GM18526 (cell line): ENCODE data around the gene ATP7A.

Experiments
- POLR2A ChIP-seq: IDR thresholded peaks from 3 replicates; pipeline ENCODE4 v1.6.1; 2011; ENCODE audit not compliant: insufficient read length; ENCODE audit errors: extremely low read depth

Gene ATP7A

DNA sequence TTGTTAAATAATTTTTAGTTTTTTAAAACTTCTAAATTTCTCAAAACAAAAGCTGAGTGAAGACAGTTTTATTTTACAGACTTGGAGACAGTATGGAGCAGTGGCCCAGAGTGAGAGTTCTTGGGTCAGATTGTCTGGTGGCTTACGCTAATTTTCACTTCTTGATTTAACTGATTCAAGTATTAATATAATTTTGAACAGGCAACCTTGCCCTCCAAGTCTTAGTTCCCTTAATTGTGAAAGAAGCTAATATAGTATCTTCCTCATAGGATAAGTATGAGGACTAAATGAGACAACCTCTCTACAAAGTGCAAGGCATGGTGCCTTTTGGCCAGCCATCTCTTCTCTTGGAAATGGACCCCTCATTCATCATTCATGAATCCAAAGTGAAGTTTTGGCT lies 25.4 kb downstream of the ATP7A start:
- TF ChIP-seq POLR2A = no peak

DNA sequence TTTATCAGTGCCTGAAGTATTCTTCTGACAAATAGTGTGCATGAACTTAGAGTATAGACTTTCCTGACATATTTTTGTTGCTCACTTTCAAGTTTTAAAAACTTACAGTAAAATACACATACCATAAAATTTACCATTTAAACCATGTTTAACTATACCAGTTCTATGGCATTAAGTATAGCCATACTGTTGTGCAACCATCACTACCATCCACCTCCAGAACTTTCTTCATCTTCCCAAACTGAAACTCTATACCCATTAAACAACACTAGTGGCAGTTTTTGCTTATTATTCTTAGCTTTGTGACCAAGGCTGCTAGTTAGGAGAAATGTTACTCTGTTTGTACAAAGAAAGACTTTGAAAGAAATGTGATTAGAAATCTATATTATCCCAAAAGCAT lies 25.8 kb downstream of the ATP7A start:
- TF ChIP-seq POLR2A = no peak

- no peak for TF ChIP-seq POLR2A
Observed at GRCh38 chrX:77937291-77937690, 26.8 kb downstream of the ATP7A start.

- TF ChIP-seq POLR2A = no peak
Observed at GRCh38 chrX:77938083-77938680, 27.7 kb downstream of the ATP7A start.

GRCh38 chrX:77945910-77946545 lies 35.5 kb downstream of the ATP7A start:
- TF ChIP-seq POLR2A = no peak

DNA sequence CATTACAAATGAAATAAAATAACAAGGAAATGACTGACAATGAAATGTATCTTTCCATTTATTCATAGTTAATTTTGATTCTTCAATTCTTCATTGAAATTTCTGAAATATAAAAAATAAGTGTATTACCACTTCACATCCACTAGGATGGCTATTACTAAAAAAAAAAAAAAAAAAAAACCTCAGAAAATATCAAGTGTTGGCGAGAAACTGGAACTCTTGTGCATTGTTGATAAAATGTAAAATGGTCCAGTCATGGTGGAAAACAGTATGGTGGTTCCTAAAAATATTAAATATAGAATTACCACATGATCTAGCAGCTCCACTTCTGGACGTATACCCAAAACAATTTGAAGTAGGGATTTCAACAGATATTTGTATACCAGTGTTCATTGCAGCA lies 36.1 kb downstream of the ATP7A start:
- no peak for TF ChIP-seq POLR2A

DNA sequence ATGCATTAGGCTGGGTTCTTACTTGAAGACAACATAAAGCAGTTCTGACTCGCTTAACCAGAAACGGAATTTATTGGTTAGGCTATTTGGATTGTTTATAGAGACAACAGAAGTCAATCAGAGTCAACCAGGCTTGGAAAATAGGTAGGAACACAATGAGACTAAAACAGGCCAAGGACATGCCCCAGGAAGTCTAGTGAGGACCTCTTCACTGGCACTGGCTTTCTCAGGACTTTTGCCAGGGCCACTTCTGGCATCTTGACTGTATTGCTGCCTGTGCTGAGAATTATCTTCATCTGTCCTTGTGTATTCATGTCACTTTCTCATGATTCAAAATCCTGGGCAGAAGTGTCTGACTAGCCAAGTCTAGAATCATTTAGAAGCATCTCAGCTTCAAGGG lies 39.3 kb downstream of the ATP7A start:
- TF ChIP-seq POLR2A = no peak

- TF ChIP-seq POLR2A = no peak
Observed at GRCh38 chrX:77952173-77952572, 41.7 kb downstream of the ATP7A start.

DNA sequence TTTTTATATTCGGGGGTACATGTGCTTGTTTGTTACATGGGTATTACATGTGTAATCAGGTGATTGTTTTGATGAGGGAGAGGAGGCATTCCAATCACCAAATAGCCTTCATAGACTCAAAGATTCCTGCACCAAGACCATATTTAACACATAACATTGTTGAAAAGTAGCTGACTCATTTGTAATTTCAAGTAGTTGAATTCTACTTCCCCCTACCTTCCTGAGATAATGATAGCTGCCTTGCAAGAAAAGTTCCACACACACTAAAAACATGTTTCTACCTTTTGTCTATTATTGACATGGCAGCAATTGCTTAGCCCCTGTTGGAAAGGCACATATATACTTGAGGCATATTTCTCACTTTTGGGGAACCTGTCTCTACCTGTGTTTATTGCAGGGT lies 42.8 kb downstream of the ATP7A start:
- TF ChIP-seq POLR2A = no peak

- TF ChIP-seq POLR2A = no peak
Observed at GRCh38 chrX:77953708-77954107, 43.2 kb downstream of the ATP7A start.

DNA sequence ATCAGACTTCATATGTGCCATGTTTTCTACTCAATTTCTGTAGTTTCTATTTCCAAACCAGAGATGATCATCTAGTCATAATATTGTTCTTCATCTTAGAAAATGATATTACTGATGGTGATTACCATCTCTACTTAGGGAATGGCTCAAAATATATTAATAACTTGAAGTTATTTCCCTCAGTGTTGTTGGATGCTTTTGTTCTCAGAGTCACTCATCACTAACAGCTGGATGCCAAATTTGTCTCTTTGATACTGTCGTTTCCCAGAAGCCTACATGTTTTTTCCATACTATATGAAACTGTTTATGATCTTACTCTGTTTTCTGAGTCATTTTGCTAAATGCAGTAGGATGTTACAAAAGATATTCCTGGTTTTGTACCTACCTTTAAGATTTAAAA lies 50.1 kb downstream of the ATP7A start:
- no peak for TF ChIP-seq POLR2A

- no peak for TF ChIP-seq POLR2A
Observed at GRCh38 chrX:77961063-77961462, 50.6 kb downstream of the ATP7A start.

DNA sequence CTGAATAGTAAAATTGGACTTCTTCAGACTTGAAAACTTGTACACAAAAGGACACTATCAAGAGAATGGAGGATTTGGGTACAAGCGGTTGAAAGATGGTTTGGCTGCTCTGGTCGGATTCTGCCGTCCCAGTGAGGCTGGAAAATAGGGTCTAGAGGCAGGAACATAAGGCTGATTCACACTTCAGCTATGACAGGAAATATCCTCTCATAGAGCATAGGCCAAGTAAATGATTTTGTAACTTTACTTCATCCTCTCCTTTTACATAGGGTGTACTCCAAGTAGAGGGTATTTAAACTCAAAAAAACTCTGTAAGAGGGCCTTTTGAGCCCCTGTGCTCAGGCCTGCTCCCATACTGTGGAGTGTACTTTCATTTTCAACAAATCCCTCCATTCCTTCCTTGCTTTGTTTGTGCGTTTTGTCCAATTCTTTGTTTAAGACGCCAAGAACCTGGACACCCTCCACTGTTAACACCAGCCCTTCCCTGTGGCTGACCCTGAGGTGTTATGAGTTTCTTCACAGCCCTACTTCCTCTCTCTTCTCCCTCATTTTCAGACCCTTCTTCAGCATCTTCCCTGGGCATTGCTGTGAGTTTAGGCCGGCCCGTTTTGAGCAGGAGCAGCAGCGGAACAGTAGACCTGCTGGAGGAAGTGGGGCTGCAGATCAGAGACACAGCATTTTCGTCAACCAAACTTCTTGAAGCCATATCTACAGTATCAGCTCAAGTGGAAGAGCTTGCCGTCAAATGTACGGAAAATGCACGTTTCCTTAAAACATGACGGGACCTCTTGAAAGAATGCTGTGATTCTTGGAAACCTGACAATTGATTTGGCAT lies 51.8 kb downstream of the ATP7A start:
- no peak for TF ChIP-seq POLR2A

DNA sequence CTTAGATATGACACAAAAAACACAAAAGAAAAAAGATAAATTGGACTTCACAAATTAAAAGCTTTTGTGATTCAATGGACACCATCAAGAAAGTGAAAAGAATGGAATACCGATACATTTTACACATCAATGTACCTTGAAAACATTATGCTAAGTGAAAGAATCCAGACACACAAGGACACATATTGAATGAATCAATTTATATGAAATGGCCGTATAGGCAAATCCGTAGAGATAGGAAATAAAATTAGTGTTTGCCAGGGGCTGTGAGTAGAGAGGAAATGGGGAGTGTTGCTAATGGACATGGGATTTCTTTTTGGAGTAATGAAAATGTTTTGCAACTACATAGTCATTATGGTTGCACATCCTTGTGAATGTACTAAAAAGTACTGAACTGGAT lies 55.9 kb downstream of the ATP7A start:
- TF ChIP-seq POLR2A = no peak

GRCh38 chrX:77967631-77968030 lies 57.1 kb downstream of the ATP7A start:
- no peak for TF ChIP-seq POLR2A

DNA sequence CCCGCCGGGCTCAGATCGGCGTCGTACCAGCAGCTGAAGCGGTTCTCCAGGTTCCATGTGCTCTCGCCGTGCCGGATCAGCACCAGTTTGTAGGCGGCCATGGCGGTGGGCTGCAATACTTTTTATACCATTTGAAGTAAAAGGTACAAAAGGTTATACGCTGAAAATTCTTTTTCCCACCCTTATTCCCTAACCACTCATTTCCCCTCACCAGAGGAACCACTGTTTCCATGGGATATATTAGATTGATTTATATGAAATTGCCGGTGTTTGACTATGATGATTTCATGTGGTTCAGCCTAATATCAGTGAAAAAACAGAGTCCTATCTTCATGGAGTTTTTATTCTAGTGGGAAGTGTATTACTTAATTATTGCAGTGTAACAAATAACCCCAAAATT lies 59.0 kb downstream of the ATP7A start, which contains the start of gene PGAM4:
PGAM4 (minus strand) TSS at position 101 of the 400 bp plus-strand sequence; CDS start at position 101, 0 bp downstream.
- TF ChIP-seq POLR2A = no peak
